VCaP (cell line): Measurements from ENCODE around the gene EYA4.

ENCODE experiments used
- H3K27ac ChIP-seq: fragments of 450-650 bp; 2 replicates; pipeline ENCODE4 v1.5.1; 2017
- TF ChIP-seq, protein P1 (sequence below): fragments of 450-650 bp; conservative IDR thresholded peaks from 2 replicates; pipeline ENCODE4 v1.5.1; 2017; ENCODE audit warnings: mild to moderate bottlenecking, moderate library complexity

EYA4 gene, protein sequence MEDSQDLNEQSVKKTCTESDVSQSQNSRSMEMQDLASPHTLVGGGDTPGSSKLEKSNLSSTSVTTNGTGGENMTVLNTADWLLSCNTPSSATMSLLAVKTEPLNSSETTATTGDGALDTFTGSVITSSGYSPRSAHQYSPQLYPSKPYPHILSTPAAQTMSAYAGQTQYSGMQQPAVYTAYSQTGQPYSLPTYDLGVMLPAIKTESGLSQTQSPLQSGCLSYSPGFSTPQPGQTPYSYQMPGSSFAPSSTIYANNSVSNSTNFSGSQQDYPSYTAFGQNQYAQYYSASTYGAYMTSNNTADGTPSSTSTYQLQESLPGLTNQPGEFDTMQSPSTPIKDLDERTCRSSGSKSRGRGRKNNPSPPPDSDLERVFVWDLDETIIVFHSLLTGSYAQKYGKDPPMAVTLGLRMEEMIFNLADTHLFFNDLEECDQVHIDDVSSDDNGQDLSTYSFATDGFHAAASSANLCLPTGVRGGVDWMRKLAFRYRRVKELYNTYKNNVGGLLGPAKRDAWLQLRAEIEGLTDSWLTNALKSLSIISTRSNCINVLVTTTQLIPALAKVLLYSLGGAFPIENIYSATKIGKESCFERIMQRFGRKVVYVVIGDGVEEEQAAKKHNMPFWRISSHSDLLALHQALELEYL

DNA sequence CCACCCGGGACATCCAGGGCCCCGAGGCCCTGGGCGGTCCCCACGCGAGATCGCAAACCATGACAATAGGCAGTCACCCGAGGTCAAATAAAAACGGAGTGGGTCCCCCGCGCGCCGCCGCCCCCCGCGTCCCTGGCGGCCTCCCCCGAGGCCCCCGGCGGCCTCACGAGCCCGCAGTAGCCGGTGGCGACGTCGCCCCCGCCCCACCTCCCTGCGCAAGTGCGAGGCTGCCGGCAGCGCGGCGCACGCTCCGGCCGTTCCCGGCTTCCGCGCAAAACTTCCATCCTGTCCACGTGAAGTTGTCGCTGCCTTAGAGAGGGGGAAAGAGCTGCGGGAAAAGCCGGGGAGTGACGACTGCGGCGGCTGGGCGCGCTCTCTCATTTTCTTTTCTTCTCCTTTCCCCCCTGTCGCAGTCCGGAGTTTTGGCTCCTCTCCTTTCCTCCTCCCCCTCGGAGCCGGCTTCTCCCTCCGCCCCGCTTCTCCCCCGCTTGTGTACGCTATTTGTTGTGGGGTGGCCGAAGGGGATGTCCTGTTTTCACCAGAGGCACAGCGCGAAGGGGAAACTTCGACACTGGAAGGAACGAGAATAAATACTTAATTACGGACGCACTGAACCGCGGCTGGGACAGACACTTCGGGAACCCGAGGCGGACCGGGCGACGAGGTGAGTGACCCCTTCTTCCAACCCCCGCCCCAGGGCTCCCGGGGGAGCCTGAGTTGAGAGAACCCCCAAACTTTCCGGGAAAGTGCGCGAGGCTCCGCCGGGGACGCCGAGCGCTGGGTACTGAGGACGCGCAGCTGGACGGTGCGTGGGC, at the start of gene EYA4:
Gene EYA4 (plus strand): TSS at position 272 of the 815 bp plus-strand sequence. CDS start 33,424 bp downstream, outside the sequence.
- TF ChIP-seq, protein P1, sequence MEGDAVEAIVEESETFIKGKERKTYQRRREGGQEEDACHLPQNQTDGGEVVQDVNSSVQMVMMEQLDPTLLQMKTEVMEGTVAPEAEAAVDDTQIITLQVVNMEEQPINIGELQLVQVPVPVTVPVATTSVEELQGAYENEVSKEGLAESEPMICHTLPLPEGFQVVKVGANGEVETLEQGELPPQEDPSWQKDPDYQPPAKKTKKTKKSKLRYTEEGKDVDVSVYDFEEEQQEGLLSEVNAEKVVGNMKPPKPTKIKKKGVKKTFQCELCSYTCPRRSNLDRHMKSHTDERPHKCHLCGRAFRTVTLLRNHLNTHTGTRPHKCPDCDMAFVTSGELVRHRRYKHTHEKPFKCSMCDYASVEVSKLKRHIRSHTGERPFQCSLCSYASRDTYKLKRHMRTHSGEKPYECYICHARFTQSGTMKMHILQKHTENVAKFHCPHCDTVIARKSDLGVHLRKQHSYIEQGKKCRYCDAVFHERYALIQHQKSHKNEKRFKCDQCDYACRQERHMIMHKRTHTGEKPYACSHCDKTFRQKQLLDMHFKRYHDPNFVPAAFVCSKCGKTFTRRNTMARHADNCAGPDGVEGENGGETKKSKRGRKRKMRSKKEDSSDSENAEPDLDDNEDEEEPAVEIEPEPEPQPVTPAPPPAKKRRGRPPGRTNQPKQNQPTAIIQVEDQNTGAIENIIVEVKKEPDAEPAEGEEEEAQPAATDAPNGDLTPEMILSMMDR = no peak

DNA sequence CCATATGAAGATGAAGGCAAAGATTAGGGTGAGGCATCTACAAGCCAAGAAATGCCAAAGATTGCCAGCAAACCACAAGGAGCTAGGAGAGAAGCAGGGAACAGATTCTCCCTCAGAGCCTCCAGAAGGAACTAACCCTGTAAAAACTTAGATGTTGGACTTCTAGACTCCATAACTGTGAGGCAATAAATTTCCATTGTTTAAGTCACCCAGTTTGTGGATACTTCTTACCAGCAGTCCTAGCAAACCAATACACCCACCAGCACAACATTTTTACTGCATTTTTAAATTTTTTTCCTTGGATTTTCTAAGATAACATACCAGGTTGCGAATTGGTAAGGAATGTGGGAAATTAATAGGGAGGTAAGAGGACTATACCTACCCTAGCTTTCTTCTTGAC, 47.8 kb upstream of the EYA4 start:
- TF ChIP-seq, protein P1 = no peak
- H3K27ac ChIP-seq = no peak overlapping the region

More for the DNA sequence above, at the start of gene EYA4:
- no peak within 1 kb of the TSS for H3K27ac ChIP-seq

DNA sequence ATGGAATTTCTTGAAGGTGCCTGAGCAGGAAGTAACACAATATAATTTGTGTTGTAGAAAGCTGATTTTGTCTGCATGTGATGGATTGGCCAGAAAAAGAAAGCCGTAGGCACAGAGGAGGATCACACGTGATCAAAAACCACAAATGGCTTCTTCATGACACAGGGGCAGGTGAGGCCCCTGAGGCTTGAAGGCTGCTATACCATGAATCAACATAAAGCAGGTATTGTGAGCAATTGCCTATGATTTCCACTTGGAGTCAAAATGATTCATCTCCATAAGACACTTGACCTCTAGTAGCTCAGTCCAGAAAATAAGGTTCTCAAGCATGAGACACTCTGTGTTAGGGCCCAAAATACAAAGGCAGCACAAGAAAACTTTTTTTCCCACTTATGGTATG, 42.4 kb upstream of the EYA4 start:
- TF ChIP-seq, protein P1 = no peak
- no peak overlapping the region for H3K27ac ChIP-seq

DNA sequence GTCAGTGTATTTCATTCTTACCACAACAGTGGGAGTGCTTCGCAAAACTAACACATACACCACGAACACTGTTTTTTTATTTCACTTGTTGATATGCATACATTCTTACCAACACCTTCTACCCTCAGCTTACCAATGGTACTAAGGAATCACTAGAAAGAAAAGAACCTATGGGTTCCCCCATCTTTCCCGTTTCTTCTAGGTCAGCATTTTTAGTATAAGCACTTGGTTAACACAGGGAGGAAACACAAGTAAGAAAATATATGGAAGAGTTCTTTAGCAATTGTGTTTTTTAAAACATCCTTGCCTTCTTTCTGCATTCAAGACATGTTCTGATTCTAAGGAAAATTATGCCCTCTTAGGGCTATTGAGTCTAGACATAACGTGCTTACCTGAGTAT, 39.9 kb upstream of the EYA4 start:
- no peak overlapping the region for H3K27ac ChIP-seq
- TF ChIP-seq, protein P1 = no peak

DNA sequence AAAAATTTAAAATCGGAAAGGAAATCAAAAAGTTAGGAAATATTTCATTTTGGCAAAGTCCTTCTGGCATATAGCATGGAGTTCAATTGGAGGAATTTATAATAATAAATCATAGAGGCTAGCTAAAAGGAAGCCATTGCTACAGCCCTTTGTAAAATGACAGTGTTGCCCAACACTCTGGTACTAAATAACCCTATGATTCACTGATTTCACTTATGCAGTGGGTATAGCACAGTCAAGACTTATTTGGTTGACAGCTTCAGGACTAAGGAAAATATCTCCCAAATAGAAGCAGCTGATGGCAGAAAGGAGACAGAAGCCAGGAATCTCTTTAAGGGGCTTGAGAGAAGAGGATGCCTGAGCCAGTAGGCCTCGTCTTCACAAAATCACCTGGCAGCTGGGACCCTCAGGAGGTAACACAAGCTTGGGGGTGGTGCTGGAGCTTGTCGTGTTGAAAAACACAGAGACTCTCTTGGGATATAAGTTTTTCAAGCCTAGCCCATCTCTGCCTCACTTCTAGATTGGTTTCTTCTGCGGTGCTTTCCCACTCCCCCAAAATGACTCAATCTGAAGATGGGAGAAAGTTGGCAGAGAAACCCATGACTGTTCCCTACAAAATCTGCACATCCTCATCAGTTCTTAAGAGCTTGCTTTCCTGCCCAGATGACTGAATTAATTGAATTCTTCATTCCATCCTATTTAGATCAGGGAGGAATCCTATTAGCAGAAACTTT, 38.4 kb upstream of the EYA4 start:
- H3K27ac ChIP-seq = no peak overlapping the region
- TF ChIP-seq, protein P1 = no peak

DNA sequence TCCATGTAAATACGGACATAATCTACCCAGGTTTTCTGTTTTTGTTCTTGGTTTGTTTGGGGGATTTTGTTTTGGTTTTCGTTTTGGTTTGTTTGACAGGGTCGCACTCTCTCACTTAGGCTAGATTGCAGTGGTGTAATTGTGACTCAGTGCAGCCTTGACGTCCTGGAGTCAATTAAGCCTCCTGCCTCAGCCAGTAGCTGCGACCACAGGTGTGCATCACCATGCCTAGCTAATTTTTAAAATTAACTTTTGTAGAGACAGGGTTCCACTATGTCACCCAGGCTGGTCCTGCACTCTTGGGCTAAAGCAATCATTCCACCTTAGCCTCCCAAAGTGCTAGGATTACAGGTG, 37.8 kb upstream of the EYA4 start:
- no peak overlapping the region for H3K27ac ChIP-seq
- TF ChIP-seq, protein P1 = no peak
